HG03342 (cell line): Measurements from ENCODE around the gene PLA2G15.

Experiments
- ATAC-seq: cut with Tn5 transposase; IDR thresholded peaks from one replicate; pipeline ENCODE4 v1.9.1; 2021; ENCODE audit warnings: mild to moderate bottlenecking, moderate library complexity; ENCODE audit not compliant: unreplicated experiment

PLA2G15 gene

DNA sequence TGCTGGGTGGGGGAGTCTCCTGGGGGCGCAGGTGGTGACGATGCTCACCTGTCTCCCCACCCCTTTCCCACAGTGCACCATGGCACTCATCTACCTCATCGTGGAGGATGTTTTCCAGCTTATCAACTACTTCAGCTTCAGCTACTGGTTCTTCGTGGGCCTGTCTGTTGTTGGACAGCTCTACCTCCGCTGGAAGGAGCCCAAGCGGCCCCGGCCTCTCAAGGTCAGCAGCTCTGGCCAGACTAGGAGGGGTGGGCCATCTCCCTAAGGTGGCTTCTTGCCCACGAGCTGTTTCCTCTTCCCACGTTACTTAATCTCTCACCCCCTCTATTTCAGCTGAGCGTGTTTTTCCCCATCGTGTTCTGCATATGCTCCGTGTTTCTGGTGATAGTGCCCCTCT, 51.1 kb downstream of the PLA2G15 start:
- ATAC-seq = no peak

DNA sequence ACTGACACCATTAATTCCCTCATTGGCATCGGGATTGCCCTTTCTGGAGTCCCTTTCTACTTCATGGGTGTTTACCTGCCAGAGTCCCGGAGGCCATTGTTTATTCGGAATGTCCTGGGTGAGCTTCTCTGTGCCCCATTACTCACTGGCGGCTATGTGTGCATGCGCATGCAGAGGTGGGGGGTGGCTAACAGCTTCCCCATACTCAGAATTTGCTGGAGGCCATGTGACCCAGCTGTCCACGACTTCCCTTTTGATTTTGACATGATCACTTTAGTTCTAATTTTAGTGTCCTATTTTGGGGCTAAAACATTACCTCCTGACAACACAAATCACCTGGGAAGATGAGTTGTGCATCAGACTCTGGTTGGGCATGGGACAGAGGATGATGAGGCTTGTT, 51.5 kb downstream of the PLA2G15 start:
- ATAC-seq = no peak

DNA sequence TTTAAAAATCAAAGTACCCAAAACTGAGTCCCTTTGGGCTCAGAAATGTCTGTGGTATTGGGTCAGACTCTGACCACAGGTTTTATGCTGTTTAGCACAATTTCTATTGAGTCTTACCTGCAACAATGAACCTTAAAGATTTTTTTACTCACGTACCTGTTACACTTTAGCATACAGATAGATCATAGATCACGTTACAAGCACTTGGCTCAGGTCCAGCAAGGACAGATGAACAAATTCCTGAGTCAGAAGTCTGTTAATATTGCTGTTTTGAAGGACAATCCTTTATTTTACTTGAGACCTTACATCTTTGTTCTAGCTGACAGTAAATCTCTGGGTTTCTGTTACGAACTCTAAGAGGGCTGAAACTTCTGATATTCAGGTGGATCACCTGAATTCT, 52.7 kb downstream of the PLA2G15 start:
- ATAC-seq = no peak

GRCh38 chr16:68298312-68298711, 53.1 kb downstream of the PLA2G15 start:
- ATAC-seq = no peak

DNA sequence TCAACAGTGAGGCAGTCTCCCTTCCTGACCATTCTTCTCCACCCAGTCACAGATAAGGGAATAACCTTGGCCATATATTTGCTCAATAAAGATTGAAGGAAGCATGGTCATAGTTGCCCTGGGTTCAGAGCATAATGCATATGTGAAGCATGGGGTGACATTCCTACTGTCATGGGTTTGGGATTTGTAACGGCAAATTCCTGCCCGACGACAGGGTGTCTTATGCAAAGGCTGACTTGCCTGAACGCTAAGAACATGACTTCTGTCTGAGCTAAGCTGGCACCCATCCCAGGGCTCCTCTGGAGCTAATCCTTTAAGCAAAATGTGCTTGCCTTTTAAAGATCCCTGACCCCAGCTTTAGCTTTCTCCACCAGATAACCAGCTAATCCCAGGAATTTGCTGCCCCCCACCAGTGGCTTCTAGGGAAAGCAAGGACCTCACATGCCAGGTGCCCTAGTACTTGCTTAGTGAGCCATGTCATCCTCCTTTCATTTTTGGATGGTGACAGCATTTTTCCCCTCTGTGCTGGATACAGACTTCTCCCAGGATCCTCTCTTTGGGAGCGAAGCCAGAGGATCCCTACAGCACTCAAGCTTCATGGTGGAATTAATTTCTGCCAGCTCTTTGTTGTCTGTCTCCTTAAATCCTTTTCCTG, 53.9 kb downstream of the PLA2G15 start:
- no peak for ATAC-seq

GRCh38 chr16:68299571-68300453, 54.6 kb downstream of the PLA2G15 start:
- no peak for ATAC-seq

DNA sequence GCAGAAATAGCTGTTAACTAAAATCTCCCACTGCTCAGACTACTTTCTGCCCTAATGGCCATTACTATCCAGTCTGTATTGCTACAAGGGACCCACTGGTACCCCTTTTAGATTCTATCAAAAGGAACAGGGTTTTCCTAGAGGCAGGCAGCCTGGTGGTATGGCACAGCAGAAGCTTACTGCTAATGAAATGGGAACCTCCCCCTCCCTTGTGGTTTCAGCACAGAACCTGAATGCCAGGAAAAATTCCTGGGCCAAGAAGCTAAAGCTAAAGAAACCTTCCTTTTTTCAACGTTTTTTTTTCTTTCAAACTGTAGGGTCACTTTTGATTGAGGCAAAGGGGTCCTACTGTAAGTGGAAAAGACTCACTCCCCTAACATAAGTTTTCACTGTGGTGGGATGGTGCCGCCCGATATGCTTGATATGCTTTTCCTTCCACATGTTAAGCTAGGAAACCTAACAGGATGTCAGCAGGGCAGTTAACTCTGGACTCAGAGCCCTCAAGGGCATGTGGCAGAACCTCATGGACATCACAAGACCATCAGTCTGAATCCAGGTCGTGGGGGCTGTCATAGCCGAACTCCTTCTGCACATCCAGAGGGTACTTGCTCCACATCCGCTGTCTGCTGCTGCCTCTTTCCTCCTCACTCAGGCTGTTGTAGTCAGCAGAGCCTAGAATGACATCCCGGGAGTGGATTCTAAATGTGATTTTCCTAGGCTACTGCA, 55.7 kb downstream of the PLA2G15 start:
- no peak for ATAC-seq

DNA sequence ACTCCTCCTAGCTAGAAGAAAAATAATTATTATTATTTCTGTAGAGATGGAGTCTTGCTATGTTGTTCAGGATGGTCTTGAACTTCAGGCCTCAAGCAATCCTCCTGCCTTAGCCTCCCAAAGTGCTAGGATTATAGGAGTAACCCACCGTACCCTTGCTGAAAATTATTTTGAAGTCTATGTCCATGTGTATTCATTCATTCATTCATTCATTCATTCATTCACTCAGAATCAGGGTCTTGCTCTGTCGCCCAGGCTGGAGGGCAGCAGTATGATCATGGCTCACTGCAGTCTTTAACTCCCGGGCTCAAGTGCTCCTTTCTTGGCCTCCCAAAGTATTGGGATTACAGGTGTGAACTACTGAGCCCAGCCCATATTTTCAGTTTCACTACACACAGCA, 61.5 kb downstream of the PLA2G15 start:
- ATAC-seq = no peak

DNA sequence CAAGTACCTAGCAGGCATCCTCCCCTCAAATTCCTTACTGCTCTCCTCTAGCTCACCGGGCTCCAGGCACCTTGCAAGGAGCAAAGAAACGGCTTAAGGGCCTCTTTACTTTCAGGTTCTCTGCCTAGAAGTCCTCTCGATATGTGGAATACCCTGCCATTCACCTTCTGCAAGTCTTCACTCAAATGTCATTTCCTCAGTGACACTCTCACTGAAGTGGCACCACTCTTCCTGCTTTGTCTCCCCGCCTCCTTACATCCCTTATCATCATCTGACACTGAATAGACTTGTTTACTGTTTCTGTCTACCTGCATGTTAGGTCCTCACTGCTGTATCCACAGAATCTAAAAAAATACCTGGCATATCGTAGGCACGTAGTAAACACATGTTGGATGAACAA, 64.6 kb downstream of the PLA2G15 start:
- ATAC-seq = no peak

DNA sequence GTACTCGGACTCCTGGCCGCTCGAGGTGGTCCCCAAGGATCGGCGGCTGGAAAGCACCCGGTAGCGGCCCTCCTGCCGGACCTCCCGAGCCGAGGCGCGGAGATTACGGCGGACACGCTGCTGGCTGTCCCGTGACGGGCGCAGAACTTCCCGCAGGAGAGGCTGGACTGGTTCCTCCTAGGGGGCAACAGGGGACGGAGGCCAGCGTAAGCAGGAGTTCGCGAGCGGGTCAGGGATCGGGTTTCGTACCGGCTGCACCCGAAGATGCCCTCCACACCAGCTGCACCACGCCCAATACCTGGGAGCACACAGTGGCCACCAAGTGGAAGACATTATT, 65.2 kb downstream of the PLA2G15 start:
- ATAC-seq = no peak
